ENCODE measurements around the gene FAM25G.

DNA sequence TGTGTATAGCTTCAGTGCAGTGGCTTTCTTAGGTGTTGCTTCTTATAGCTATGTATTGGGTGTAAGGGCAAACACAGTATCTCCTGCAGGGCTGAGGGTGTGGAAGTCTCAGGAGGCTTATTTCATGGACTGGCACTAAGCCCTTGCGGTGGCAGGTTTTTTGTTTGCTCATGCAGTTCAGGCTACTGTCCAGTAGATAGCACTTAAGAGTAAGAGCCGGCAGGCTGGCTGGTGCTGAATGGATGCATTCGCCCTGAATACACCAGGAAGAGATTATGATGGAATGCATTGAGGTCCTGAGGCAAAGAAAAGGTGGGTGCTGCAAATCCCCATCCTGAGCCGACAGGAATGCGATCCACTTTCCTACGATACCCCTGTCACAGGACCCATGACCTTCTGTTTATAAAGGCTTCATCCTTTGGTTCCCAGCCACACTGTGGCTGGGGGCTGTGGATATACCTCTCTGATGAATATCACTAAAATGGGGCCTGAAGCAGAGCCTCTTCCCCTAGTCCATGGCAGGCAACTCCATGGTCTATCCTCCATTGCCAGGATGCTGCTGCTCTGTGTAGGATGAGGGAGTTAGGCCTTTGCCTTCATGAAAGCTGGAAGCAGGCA lies 52.5 kb downstream of the FAM25G start:
- TF ChIP-seq SP1 (IDR thresholded peaks at IDR 0.05) = no peak
- TF ChIP-seq SP1 (CRISPR knock-in tag; IDR thresholded peaks at IDR 0.05) = no peak
- TF ChIP-seq ZNF879 (CRISPR knock-in tag; IDR thresholded peaks at IDR 0.05) = no peak
- TF ChIP-seq SIX4 (CRISPR knock-in tag; IDR thresholded peaks at IDR 0.05) = no peak
- no peak for TF ChIP-seq ATF7-NPFF (CRISPR knock-in tag; IDR thresholded peaks at IDR 0.05; ENCODE audit: low read depth)
- TF ChIP-seq ARHGAP35 (CRISPR knock-in tag; IDR thresholded peaks at IDR 0.05; ENCODE audit: borderline replicate concordance) = no peak
- TF ChIP-seq, protein P1, sequence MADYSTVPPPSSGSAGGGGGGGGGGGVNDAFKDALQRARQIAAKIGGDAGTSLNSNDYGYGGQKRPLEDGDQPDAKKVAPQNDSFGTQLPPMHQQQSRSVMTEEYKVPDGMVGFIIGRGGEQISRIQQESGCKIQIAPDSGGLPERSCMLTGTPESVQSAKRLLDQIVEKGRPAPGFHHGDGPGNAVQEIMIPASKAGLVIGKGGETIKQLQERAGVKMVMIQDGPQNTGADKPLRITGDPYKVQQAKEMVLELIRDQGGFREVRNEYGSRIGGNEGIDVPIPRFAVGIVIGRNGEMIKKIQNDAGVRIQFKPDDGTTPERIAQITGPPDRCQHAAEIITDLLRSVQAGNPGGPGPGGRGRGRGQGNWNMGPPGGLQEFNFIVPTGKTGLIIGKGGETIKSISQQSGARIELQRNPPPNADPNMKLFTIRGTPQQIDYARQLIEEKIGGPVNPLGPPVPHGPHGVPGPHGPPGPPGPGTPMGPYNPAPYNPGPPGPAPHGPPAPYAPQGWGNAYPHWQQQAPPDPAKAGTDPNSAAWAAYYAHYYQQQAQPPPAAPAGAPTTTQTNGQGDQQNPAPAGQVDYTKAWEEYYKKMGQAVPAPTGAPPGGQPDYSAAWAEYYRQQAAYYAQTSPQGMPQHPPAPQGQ (CRISPR knock-in tag; IDR thresholded peaks at IDR 0.05; ENCODE audit: borderline replicate concordance) = no peak
- TF ChIP-seq, protein P2, sequence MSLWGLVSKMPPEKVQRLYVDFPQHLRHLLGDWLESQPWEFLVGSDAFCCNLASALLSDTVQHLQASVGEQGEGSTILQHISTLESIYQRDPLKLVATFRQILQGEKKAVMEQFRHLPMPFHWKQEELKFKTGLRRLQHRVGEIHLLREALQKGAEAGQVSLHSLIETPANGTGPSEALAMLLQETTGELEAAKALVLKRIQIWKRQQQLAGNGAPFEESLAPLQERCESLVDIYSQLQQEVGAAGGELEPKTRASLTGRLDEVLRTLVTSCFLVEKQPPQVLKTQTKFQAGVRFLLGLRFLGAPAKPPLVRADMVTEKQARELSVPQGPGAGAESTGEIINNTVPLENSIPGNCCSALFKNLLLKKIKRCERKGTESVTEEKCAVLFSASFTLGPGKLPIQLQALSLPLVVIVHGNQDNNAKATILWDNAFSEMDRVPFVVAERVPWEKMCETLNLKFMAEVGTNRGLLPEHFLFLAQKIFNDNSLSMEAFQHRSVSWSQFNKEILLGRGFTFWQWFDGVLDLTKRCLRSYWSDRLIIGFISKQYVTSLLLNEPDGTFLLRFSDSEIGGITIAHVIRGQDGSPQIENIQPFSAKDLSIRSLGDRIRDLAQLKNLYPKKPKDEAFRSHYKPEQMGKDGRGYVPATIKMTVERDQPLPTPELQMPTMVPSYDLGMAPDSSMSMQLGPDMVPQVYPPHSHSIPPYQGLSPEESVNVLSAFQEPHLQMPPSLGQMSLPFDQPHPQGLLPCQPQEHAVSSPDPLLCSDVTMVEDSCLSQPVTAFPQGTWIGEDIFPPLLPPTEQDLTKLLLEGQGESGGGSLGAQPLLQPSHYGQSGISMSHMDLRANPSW (CRISPR knock-in tag; IDR thresholded peaks at IDR 0.05; ENCODE audit: borderline replicate concordance) = no peak

All from HepG2 (cell line).